WI38 (cell line): ENCODE results near the gene ACVR1.

Source experiments
- H3K4me3 ChIP-seq: 2 replicates; pipeline ENCODE4 v1.5.1; 2011; ENCODE audit warnings: low read depth, mild to moderate bottlenecking, control low read depth, low read length
- CTCF ChIP-seq: IDR thresholded peaks from 2 replicates; pipeline ENCODE4 v1.5.1; 2012; ENCODE audit warnings: low read depth, mild to moderate bottlenecking, control low read depth, low read length

The ACVR1 gene

GRCh38 chr2:157785866-157786662 lies 90.1 kb downstream of the ACVR1 start:
- no peak for TF ChIP-seq CTCF
- no peak overlapping the region for H3K4me3 ChIP-seq

GRCh38 chr2:157785200-157785599 lies 90.9 kb downstream of the ACVR1 start:
- no peak overlapping the region for H3K4me3 ChIP-seq
- no peak for TF ChIP-seq CTCF

- no peak overlapping the region for H3K4me3 ChIP-seq
- TF ChIP-seq CTCF: no peak
Measured at GRCh38 chr2:157784823-157785175, 91.3 kb downstream of the ACVR1 start.

- no peak overlapping the region for H3K4me3 ChIP-seq
- no peak for TF ChIP-seq CTCF
Measured at GRCh38 chr2:157784169-157784822, 91.8 kb downstream of the ACVR1 start.

GRCh38 chr2:157783245-157783644 lies 92.9 kb downstream of the ACVR1 start:
- H3K4me3 ChIP-seq: no peak overlapping the region
- TF ChIP-seq CTCF: no peak

GRCh38 chr2:157782057-157782845 lies 93.9 kb downstream of the ACVR1 start:
- no peak overlapping the region for H3K4me3 ChIP-seq
- peak; percentile 43; the same call in 1 of the 2 replicates for TF ChIP-seq CTCF

- no peak for TF ChIP-seq CTCF
- no peak overlapping the region for H3K4me3 ChIP-seq
Measured at GRCh38 chr2:157780211-157780610, 95.9 kb downstream of the ACVR1 start.
